GM18517 (cell line): ENCODE results near the gene GNB5.

Experiments
- ATAC-seq: cut with Tn5 transposase; IDR thresholded peaks from one replicate; pipeline ENCODE4 v1.9.1; 2021; ENCODE audit warnings: mild to moderate bottlenecking, moderate library complexity; ENCODE audit not compliant: unreplicated experiment

Gene GNB5

DNA sequence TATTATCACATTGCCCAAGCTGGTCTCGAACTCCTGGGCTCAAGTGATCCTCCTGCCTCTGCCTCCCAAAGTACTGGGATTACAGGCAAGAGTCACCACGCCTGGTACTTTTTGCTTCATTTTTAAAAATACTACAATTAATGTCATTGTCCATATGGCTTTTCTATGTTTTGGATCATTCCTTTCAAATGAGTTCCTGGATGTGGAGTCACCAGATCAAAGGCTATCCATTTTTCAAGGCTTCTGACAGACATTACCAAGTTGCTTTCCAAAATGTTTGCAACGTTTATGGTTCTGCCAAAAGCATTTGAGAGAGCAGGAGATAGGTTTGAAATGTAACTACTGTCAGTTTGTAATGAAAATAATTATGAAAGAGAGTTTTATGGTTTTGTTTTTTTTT lies 44.4 kb downstream of the GNB5 start:
- ATAC-seq = no peak

DNA sequence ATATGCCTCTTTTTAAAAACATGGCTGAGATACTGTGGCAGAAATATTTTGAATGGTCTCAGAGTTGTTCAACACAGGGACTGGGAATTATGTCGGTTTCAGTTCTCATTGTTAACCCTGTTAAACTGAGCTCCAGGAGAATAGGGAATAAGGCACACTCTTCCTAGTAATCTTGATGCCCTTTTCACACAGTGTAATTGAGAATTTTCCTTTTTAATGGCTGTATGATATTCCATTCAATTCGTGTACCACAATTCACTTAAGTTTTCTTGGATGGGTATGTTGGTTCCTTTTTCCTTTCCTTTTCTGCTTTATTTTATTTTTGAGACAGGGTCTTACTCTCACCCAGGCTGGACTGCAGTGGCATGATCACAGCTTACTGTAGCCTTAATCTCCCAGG lies 44.9 kb downstream of the GNB5 start:
- ATAC-seq = no peak

DNA sequence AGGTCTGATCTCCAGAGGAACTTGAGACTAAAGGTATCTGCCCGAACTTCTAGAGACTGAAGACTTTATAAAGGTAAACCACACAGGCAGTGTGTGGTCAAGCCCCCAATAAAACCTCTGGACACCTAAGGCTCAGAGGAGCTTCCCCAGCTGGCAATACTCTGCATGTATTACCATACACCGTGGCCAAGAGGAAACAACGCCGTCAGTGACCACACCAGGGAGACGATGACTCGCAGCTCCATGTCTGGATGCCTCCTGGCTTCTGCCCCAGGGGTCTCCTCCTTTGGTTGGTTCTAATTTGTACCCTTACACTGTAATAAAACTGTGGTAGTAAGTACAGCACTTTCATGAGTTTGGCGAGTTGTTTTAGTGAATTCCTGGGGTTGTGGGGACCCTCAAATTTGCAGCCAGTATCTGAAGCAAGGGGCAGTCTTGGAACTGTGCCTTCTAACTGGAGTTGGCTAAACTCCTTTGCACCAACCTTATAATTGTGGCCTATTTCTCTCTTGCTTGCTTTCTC lies 46.5 kb downstream of the GNB5 start:
- no peak for ATAC-seq

DNA sequence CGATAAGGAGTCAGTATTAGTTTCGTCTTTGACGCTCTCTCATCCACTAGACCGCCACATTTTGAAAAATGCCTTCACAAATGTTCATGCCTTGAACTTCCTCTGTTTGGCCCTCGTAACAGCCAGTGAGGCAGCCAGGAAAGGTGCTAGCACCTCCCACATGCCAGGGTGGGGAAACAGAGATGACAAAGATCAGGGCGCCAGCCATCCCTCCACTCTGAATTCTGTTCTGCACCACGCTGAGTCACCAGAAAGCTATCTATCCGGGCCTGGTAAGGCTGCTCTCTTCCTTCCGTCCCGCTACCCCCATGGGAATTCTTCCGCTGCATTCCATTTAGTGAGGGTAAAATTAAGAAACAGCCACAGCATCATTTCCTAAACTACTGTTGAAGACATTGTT lies 47.3 kb downstream of the GNB5 start:
- ATAC-seq = no peak

DNA sequence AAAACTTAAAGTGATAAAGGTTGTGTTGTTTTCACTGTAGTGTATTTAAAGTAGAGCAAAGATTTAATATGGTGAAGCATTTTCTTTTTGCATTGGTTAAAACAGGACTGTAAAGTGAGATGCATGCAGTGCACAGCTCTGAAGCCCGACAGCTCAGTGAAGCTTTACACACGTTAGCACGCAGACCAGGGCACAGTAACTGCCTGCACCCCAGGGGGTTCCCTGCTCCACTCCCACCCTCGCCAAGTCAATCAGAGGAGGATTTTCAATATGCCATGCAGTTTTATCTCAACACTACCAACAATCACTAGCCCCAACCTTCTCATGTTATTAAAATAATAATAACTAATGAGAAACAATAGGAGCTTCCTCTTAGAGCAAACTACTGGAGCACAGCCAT lies 50.5 kb downstream of the GNB5 start:
- no peak for ATAC-seq

DNA sequence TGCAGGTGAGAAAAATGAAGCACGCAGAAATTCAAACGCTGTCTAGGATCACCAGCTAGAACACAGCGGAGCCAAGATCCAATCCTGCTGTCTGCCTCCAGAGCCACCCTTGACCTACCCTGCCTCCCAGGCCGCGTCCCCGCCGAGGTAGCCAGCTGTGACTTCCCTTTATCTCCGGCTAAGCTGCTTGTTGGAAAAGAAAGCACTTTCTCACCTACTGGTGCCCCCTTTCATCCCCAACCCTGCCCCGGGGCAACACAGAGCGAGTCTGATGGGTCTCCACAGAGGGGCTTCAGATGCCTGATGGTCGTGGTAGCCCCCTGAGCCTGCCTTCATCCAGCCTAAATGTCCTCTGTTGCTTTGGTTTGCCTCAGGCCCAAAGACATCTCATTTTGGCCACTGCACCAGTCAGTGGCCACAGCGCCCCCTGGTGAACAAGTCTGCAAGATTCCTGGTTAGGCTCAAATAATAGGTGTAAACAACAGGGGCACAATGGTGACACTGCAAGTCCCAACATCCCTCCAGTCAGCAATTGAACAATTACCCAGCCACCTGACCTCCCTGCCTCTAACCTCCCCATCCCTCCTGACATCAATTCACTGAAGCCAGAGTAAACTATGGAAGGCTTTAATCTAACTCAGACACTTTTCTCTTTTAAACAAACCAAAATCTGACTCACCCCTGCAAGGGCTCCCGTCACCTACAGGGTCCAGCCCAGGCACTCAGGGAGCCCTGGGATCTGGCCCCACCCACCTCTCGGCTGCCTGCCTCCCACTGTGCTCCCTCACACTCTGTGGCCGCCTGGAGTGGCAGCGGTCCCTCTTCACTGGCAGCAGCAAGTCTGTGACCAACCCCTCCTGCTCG lies 51.4 kb downstream of the GNB5 start:
- no peak for ATAC-seq

DNA sequence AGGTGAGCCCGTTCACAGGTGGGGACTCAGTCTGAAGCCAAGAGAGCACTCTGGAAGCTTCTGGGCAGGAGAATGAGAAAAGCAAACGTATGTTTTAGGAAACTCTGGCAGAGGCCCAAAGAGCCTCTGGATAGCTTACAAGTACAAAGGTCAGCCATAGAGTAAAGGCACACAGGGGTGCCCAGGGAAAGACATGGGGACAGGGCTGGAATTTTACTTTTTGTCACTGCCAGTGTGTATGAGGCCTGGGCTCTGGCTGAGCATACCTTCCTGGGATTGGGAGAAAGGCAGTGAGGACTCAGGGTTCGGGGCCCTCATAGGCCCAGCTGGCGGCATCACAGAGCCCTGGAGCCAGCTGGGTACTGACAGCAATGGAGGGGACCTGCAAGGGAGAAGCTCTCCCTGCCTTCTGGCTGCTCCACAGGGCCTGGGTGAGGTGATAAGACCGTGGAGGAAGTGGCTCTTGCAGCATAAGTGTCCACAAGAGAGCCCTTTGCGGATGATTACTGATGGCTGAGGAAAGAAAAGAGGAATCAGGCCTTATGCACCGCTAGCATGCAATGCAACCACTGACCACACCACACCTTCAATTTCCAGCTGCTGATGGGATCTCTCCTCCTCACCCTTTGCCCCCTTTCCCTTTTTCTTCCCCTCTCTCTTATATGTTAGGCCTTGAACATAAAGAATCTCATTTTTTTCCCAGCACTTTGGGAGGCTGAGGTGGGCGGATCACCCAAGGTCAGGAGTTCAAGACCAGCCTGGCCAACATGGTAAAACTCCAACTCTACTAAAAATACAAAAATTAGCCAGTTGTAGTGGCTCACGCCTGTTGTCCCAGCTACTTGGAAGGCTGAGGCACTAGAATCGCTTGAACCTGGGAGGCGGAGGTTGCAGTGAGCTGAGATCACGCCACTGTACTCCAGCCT lies 53.5 kb downstream of the GNB5 start:
- ATAC-seq = no peak

DNA sequence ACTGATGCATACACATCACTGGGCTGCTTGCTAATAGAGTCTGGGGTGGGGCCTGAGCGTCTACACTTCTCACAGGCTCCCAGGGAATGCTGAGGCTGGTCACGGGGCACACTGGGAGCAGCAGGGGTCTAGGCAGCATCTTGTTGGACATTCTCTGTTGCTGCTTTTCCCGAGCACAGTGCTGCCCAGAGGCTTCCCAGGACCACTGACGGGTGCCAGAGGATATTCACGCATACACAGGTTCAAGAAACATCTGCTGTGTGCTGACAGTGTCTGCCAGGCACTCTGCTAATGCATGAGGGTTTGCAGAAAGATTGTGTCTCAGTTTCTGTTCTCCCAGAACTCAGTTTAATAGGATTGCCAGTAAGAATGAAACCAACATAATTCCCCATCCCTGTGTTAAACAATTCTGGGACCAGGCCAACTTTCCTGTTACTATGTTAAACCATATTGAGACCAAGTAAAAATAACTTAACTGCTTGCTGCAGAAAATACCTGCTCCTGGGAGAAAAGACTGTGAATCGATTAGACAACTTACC lies 54.7 kb downstream of the GNB5 start:
- ATAC-seq = no peak

DNA sequence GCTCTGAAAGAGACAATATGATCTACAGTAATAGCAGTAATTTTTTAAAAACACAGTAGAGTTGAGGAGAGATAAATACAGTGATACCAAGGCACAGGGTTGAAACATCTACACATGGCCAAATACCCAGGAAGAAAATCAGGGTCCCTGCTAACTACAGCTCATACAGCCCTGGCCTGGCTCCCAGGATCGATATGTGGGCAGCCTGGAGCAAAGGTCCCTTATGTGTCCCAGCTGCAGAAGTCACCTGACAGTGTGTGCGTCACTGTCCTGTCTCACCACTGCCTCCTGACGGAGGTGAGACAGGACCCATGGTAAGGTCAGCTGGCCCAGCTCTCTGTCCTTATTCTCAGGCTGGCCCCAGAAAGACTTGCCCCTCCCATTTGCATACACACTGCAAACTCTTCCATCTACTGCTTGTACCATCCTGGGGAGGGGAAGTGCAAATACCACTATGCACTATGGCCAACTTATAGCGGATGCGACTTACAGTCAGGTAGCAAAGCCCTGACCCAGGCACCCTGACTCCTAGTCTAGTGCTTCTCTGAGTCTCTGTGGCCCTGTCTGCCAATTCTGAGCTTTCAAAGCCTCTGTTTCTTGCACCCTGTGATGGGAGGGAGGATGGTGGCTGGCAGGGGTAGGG lies 56.6 kb downstream of the GNB5 start:
- ATAC-seq = no peak

DNA sequence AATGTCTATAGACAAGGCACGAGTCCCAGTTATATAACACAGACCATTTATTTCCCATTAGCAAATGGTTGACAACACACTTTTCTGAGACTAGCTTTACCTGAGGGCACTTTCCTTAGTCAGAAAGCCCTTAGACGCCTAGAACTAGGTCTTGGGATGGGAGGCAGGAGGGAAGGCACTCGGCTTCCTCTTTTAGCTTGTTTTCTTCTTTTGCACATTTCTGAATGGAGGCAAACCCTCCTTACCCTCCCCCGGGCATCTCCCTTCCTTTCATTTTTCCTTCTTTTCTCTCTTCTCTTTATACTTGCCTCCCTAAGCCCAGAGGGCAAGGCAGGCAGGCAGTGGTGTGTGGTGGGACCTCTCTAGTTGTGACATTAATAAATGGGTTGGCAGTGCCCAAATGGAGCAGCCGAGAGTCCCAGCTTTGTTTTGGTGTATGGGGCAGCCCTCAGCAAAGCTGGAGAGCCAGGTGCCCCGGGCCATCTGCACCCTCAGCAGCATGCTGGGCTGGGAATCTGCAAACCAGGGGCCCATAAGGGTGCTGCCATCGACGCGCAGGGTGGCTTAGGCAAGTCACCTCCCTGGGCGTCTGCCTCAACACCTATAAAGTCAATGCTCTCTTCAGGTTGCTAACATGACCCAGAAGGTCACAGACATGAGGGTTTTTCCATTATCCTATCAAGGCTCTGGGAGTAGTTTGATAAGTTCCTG lies 57.5 kb downstream of the GNB5 start:
- ATAC-seq = no peak

DNA sequence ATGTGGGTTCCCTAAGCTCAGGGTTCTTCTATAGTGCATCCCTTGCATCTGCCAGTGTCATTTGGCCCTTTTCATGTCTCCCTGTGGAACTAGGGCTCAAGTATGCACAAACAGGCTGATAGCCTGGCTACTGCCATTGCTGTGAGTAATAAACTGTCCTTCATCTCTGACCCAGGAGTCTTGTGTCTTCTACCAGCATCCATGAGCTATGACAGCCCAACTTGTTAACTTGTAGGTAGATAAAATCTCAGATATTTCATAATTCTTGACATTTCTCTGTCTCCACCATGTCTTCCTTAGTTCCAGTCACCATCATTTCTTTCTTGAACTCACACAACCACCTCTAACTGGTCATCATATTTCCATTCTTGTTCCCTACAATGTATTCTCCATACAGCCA lies 59.1 kb downstream of the GNB5 start:
- no peak for ATAC-seq

DNA sequence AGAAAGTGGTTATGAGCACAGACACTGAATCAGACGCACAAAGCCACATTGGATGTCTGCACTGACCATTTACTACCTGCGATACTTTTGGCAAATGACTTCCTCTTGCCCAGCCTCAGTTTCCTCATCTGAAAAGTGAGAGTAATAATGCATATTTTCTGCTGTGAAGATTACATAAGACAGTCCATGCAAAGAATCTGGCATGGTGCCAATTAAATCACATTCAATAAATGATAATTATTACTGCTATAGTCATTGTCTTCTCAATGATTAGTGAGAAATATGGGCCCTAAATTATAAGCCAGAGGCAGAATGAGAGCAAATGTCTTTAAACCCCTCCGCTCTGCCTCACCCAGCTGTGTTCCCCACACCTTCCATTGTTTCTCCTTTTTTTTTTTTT lies 62.6 kb downstream of the GNB5 start:
- ATAC-seq = no peak

DNA sequence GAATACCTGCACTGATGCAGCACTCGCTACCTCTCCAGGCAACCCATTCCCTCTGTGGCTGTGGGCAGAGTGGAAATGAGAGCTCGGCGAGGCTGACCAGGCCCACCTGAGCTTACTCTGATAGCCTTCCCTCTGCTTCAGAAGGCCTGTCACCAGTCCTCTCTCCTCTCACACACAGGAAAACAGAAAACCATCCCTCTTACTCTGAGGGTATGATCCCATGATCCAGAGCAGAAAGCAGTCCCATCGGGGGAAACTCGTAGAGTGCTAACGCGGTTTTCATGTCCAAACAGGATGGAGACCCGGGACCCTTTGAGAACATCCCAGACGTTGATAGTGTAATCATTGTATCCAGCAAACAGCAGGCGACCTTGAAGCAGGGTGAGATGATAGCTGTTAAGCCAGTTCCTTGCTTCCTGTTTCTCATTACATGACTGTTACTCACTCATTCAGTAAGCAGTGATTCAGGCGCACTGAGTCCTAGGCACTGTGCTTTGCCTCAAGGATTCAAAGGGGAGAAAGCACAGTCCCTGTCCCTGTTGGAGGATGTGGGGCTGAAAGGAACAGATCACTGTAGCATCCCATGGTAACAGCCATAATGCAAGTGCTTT lies 66.8 kb downstream of the GNB5 start:
- ATAC-seq = no peak

DNA sequence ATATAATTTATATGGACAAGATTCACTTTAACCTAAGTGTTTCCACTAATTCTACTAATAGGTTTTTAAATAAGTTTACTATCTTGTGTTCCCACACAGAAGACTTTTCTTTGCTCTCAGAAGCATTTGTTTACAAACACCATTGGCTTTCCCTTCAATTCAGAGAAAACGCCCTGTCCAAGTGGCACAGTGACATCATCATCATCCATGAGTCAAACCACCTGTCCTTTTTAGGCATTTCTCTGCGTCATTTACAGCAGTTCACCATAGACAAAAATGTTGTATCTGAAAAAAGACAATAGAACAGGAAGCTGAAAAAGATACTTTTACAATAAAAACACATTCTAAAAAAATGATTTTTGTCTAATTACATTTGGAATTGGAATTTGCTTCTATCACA lies 69.3 kb downstream of the GNB5 start:
- no peak for ATAC-seq

DNA sequence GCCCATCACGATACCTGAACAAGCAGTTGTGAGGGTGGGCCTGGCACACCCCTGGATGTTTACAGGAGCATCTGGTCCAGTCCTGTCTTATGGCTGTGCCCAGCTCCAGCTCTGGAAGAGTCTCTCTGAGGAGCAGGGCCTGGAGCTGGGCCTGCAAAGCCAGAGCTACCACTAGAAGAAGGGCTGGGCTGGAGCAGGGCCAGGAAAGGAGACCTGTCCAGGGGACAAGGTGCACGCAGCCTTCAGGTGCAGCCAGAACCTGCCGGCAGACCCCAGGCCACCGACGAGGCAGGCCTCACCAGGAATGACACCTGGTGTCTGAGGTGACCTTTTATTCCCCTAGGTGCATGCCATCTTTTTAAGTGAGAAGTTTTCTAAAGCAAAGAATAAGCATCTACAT lies 70.2 kb downstream of the GNB5 start:
- no peak for ATAC-seq

DNA sequence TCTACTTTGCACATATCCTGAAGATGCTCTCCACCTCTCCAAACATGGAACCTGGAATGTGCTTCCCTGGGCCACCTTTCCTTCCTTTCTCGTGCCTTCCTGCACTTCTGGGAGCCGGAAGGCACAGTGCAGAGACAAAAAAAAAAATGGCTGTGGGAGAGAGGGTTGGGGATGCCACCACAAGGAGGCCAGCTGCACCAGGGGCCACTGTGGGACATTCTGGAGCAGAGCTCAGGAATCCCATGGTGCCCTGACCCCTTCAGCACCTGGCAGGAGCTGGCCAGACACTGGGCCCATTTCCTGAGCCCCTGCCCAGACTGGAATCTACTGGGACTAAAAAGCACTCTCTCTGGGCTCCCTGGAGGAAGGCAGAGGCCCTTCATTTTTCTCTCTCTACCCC lies 70.7 kb downstream of the GNB5 start:
- ATAC-seq = no peak

DNA sequence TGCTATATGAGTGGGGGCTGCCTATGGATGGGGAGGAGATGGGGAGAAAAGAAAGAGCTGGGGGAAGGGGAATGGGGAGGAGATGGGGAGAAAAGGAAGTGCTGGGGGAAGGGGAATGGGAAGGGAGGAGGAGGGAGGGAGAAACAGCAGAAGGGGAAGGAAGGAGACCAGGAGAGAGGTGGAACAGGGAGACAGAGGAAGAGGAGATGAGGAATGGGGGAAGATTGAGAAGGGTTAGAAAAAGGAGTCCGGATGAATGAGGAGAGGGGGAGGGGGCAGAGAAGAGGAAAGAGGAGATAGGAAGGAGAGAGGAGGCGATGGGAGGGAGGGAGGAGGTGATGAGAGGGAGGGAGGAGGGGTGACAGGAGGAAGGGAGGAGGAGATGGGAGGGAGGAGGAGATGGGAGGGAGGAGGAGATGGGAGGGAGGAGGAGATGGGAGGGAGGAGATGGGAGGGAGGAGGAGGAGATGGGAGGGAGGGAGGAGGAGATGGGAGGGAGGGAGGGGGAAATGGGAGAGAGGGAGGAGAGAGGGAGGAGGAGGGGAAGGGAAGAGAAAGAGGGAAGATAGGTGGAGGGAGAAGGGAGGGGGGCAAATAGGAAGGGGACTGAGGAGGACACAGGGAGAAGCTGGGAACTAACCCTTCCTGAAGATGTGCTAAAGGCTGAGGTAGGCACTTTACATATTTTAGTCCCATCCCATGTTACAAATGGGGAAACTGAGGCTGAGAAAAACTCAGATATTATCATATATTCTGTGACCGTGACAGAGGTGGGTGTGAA lies 72.0 kb downstream of the GNB5 start:
- ATAC-seq = no peak

DNA sequence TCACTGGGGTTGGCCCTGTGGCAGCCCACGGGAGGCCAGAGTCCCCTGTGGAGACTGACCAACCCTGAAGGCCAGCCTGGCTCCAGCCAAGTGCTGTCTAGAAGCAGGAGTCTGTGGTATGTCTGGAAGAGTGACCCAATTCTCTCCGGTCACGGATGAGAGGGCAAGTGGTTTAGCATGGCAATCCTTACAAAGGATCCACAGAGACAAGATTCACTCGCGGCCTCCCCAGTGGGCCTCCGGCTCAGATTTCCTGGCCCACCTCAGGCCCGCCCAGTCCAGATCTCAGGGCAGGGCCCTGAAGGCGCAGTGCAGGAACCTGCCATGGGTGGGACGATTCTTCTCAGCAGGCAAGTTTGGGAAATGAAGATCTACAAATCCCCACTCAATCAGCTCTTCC lies 73.6 kb downstream of the GNB5 start:
- no peak for ATAC-seq
